ENCODE data around the gene ABCG2.

Gene ABCG2

DNA sequence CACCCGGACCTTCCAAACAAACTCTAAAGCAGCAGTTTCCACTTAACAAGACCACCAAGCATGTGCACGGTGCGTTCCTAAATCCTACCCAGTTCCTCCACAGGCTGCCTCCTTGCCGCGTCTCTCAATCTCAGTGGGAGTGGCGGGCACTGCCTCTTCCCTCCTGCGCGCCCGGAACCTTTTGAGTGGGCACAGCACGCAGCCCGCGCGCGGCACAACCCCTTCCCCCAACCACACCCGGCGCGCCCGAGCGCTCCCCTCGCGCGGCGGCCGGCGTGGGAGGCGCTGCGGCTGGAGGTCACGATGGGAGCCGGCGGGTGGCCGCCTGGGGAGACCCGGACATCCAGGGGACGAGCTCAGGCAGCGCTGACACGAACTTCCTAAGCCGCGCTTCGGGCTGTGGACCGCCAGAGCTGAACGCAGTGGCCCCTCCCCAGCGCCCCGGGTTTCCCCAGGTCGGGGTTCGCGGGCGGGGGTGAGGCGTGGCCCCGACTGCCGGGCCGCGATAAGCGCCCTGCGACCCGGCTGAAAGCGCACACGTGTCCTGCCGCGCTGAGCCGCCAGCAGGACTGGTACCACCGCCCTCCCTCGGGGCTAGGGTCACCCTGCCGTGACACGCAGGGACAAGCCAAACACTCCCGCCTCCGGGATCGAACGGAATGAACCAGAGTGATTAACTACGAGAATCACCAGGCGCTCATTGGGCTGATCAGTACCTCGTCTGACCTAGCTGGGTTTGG is at the start of gene ABCG2:
Gene ABCG2 (minus strand): TSS at position 151 of the 740 bp plus-strand sequence. CDS start 18,644 bp downstream, outside the sequence.
- DNase-seq (ENCODE audit: low spot score), result peak; percentile 60
- in situ Hi-C loops (cut with MboI; ENCODE audit: low sequenced_read_pairs, unreplicated experiment), result no loop called here
- TF ChIP-seq, protein P1, sequence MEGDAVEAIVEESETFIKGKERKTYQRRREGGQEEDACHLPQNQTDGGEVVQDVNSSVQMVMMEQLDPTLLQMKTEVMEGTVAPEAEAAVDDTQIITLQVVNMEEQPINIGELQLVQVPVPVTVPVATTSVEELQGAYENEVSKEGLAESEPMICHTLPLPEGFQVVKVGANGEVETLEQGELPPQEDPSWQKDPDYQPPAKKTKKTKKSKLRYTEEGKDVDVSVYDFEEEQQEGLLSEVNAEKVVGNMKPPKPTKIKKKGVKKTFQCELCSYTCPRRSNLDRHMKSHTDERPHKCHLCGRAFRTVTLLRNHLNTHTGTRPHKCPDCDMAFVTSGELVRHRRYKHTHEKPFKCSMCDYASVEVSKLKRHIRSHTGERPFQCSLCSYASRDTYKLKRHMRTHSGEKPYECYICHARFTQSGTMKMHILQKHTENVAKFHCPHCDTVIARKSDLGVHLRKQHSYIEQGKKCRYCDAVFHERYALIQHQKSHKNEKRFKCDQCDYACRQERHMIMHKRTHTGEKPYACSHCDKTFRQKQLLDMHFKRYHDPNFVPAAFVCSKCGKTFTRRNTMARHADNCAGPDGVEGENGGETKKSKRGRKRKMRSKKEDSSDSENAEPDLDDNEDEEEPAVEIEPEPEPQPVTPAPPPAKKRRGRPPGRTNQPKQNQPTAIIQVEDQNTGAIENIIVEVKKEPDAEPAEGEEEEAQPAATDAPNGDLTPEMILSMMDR (IDR thresholded peaks at IDR 0.05; ENCODE audit: borderline replicate concordance, control extremely low read depth, extremely low read depth, insufficient read depth, missing control alignments), result no peak

DNA sequence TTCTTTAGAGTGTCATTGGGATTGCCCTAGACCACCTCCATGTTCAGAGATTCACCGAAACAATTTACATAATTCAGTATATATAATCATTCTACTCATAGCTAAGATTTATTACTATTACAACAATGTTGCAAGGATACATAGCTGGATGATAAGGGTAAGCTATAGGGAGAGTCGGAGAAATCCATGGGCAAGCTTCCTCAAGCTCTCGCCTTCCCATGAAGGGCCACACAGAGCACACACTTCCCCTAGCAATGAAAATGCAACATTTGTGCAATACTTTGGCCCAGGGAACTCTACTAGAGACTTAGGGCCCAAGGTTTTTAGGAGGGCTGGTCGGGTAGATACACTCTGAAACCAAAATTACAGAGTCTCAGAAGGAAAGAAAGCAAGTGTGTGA is 49.7 kb upstream of the ABCG2 start:
- DNase-seq (ENCODE audit: low spot score), result no peak
- in situ Hi-C loops (cut with MboI; ENCODE audit: low sequenced_read_pairs, unreplicated experiment), result no loop called here
- TF ChIP-seq, protein P1 (IDR thresholded peaks at IDR 0.05; ENCODE audit: borderline replicate concordance, control extremely low read depth, extremely low read depth, insufficient read depth, missing control alignments), result no peak

DNA sequence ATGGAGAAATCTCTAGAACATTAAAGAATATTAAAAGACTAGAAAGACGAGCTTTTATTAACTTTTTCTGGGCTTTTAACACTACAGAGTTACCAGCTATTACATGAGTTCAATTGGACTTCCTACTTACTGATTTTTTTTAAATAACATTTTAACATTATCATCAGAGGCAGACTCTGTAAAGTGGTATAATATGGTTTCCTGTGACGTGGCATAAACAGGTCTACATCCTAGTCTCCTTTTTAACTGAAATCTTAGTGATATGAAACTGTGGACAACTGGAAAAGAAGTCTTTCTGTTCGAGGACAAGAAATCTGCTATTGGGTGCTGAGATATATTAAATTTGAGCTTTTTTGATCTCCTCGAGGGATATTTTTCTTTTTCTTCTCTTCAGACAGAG is 48.7 kb upstream of the ABCG2 start:
- in situ Hi-C loops (cut with MboI; ENCODE audit: low sequenced_read_pairs, unreplicated experiment), result no loop called here
- TF ChIP-seq, protein P1 (IDR thresholded peaks at IDR 0.05; ENCODE audit: borderline replicate concordance, control extremely low read depth, extremely low read depth, insufficient read depth, missing control alignments), result no peak
- DNase-seq (ENCODE audit: low spot score), result no peak

DNA sequence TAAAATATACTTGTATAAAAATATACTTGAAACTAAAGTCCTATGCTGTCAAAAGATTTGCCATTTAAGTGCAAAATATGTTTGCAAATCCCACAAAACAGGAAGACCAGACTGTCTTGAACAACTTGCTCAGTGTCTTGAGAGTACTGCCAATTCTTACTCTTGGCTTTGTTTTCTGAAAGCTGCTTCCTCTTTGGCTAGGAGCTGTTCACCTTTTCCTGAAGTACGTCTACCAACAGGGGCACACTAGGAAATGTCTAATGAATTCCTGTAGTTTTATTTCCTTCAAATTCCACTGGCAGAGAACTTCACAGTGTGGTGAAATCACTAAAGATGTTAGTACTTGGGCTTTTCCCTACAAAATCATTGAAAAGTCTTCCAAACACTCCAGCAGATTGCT is 46.4 kb upstream of the ABCG2 start:
- no peak for DNase-seq (ENCODE audit: low spot score)
- TF ChIP-seq, protein P1 (IDR thresholded peaks at IDR 0.05; ENCODE audit: borderline replicate concordance, control extremely low read depth, extremely low read depth, insufficient read depth, missing control alignments), result no peak
- in situ Hi-C loops (cut with MboI; ENCODE audit: low sequenced_read_pairs, unreplicated experiment), result no loop called here

DNA sequence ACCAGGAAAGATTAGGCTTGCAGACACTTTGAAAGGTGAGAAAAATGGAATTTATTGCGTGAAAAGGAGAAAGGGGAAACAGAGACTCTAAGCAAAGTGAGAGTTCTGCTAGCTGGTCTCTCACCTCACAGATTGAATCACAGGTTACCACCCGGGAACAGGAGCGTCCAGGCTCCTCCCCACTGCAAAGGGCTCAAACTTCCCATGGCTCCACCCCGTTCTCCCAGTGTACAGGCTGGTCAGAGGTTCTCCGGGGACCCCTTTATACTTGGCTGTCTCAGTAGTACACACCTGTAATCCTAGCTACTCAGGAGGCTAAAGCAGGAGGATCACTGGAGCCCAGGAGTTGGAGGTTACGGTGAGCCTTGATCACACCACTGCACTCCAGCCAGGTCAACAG is 44.0 kb upstream of the ABCG2 start:
- TF ChIP-seq, protein P1 (IDR thresholded peaks at IDR 0.05; ENCODE audit: borderline replicate concordance, control extremely low read depth, extremely low read depth, insufficient read depth, missing control alignments), result no peak
- in situ Hi-C loops (cut with MboI; ENCODE audit: low sequenced_read_pairs, unreplicated experiment), result no loop called here

DNA sequence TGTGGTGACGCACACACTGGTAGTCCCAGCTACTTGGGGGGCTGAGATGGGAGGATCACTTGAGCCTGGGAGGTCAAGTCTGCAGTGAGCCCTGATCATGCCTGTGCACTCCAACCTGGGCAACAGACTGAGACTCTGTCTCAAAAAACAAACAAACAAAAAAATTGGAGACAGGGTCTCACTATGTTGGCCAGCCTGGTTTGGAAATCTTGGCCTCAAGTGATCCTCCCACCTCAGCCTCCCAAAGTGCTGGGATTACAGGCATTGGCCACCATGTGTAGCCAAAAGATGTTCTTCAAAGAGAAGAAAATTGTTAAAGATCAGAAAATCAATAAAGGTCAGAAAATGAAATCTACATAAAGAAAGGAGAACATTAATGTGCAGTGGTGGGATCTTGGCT is 41.7 kb upstream of the ABCG2 start:
- TF ChIP-seq, protein P1 (IDR thresholded peaks at IDR 0.05; ENCODE audit: borderline replicate concordance, control extremely low read depth, extremely low read depth, insufficient read depth, missing control alignments), result no peak
- DNase-seq (ENCODE audit: low spot score), result no peak
- in situ Hi-C loops (cut with MboI; ENCODE audit: low sequenced_read_pairs, unreplicated experiment), result no loop called here

More for the DNA sequence above, 44.0 kb upstream of the ABCG2 start:
- no peak for DNase-seq (ENCODE audit: low spot score)

Measured in GM13976 (cell line).